Transverse colon (tissue), 4 donors: ENCODE data around the gene PHF21A.

Experiments
- POLR2AphosphoS5 ChIP-seq, 3 donors: sonication (generic); formaldehyde crosslinking; IDR thresholded peaks; one replicate each; pipeline ENCODE4 v1.6.1; 2016; ENCODE audit warnings: antibody characterized with exemption in 3 of 3
- TF ChIP-seq, protein P1 (sequence below), 5 experiments: fragments of 200-600 bp in 3 of 5; fragments of 450-650 bp in 2 of 5; sonication (generic) in 3 of 5; IDR thresholded peaks; 1 replicate in 2 of 5; 2 replicates in 3 of 5; pipeline ENCODE4 v1.5.1; 2016 to 2017; ENCODE audit warnings: antibody characterized with exemption in 5 of 5, inconsistent platforms in 3 of 5, mild to moderate bottlenecking in 2 of 5, moderate library complexity in 1 of 5

DNA sequence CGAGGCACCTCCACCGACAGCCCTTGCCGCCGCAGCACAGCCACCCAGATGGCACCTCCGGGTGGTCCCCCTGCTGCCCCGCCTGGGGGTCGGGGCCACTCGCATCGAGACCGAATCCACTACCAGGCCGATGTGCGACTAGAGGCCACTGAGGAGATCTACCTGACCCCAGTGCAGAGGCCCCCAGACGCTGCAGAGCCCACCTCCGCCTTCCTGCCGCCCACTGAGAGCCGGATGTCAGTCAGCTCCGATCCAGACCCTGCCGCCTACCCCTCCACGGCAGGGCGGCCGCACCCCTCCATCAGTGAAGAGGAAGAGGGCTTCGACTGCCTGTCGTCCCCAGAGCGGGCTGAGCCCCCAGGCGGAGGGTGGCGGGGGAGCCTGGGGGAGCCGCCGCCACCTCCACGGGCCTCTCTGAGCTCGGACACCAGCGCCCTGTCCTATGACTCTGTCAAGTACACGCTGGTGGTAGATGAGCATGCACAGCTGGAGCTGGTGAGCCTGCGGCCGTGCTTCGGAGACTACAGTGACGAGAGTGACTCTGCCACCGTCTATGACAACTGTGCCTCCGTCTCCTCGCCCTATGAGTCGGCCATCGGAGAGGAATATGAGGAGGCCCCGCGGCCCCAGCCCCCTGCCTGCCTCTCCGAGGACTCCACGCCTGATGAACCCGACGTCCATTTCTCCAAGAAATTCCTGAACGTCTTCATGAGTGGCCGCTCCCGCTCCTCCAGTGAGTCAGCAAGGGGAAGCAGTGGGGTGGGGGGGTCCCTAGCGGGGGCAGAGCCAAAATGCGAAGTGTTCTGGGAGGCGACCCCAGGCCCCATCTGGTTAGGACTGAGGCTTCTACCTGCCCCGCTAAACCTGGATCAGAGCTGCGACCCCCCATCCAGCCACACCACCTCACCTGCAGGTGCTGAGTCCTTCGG, 218.5 kb downstream of the PHF21A start:
- TF ChIP-seq, protein P1, sequence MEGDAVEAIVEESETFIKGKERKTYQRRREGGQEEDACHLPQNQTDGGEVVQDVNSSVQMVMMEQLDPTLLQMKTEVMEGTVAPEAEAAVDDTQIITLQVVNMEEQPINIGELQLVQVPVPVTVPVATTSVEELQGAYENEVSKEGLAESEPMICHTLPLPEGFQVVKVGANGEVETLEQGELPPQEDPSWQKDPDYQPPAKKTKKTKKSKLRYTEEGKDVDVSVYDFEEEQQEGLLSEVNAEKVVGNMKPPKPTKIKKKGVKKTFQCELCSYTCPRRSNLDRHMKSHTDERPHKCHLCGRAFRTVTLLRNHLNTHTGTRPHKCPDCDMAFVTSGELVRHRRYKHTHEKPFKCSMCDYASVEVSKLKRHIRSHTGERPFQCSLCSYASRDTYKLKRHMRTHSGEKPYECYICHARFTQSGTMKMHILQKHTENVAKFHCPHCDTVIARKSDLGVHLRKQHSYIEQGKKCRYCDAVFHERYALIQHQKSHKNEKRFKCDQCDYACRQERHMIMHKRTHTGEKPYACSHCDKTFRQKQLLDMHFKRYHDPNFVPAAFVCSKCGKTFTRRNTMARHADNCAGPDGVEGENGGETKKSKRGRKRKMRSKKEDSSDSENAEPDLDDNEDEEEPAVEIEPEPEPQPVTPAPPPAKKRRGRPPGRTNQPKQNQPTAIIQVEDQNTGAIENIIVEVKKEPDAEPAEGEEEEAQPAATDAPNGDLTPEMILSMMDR (IDR thresholded peaks at IDR 0.05) = no peak
- TF ChIP-seq POLR2AphosphoS5 (IDR thresholded peaks at IDR 0.05) = no peak
